Measurements from ENCODE around the gene MRPL33.
"Not testable (repeated sequence)": the region's sequence is repeated elsewhere in the genome, so short reads cannot be mapped to it uniquely, and the experiment has no call there.

MRPL33 gene

DNA sequence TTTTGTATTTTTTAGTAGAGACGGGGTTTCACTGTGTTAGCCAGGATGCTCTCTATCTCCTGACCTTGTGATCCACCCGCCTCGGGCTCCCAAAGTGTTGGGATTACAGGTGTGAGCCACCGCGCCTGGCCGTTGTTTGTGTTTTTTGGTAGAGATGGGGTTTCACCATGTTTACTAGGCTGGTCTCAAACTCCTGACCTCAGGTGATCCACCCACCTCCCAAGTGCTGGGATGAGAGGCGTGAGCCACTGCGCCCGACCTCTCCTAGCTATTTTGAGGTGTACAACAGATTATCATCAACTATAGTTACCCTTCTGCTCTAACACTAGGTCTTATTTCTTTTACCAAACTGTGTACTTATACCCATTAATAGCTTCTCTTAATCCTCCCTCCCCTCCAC is 28.9 kb upstream of the MRPL33 start:
- Histone ChIP-seq H3K9me3 (ENCODE audit: control insufficient read depth in 2 of 2, low read length in 2 of 2) (no peaks in the 10 kb centered on the region), H3K27me3 (ENCODE audit: control insufficient read depth in 1 of 2, insufficient read depth in 2 of 2, low read length in 2 of 2) (no peaks in the 10 kb centered on the region), H3K36me3 (ENCODE audit: control insufficient read depth in 2 of 2, insufficient read depth in 2 of 2, low read length in 2 of 2) (no peaks in the 10 kb centered on the region), H3K4me1 (ENCODE audit: control insufficient read depth, insufficient read depth, low read length) (peaks cover 2% of the 10 kb centered on the region), H3K4me3 (ENCODE audit: low read length in 2 of 2) (no peak overlapping the region), H3K27ac (ENCODE audit: low read length) (no peak overlapping the region), H3K9ac (ENCODE audit: low read length in 2 of 2) (no peak overlapping the region)

- H3K9ac ChIP-seq (ENCODE audit: low read length in 2 of 2); H3K27me3 ChIP-seq (ENCODE audit: control insufficient read depth in 1 of 2, insufficient read depth in 2 of 2, low read length in 2 of 2); H3K4me1 ChIP-seq (ENCODE audit: control insufficient read depth, insufficient read depth, low read length); H3K9me3 ChIP-seq (ENCODE audit: control insufficient read depth in 2 of 2, low read length in 2 of 2); H3K4me3 ChIP-seq (ENCODE audit: low read length in 2 of 2); H3K27ac ChIP-seq (ENCODE audit: low read length); H3K36me3 ChIP-seq (ENCODE audit: control insufficient read depth in 2 of 2, insufficient read depth in 2 of 2, low read length in 2 of 2): not testable (repeated sequence)
Observed at GRCh38 chr2:27745494-27745893, 26.0 kb upstream of the MRPL33 start.

GRCh38 chr2:27746325-27746724 is 25.2 kb upstream of the MRPL33 start:
- no peak overlapping the region for H3K27ac ChIP-seq (ENCODE audit: low read length)
- H3K9me3 ChIP-seq (ENCODE audit: control insufficient read depth in 2 of 2, low read length in 2 of 2): no peaks in the 10 kb centered on the region
- no peaks in the 10 kb centered on the region for H3K27me3 ChIP-seq (ENCODE audit: control insufficient read depth in 1 of 2, insufficient read depth in 2 of 2, low read length in 2 of 2)
- no peaks in the 10 kb centered on the region for H3K36me3 ChIP-seq (ENCODE audit: control insufficient read depth in 2 of 2, insufficient read depth in 2 of 2, low read length in 2 of 2)
- H3K4me3 ChIP-seq (ENCODE audit: low read length in 2 of 2): no peak overlapping the region
- no peak overlapping the region for H3K9ac ChIP-seq (ENCODE audit: low read length in 2 of 2)
- no peaks in the 10 kb centered on the region for H3K4me1 ChIP-seq (ENCODE audit: control insufficient read depth, insufficient read depth, low read length)

GRCh38 chr2:27747827-27748352 is 23.6 kb upstream of the MRPL33 start:
- Histone ChIP-seq H3K36me3 (ENCODE audit: control insufficient read depth in 2 of 2, insufficient read depth in 2 of 2, low read length in 2 of 2) (no peaks in the 10 kb centered on the region), H3K9ac (ENCODE audit: low read length in 2 of 2) (no peak overlapping the region)

GRCh38 chr2:27748803-27749554 is 22.5 kb upstream of the MRPL33 start:
- not testable (repeated sequence) for H3K27me3 ChIP-seq (ENCODE audit: control insufficient read depth in 1 of 2, insufficient read depth in 2 of 2, low read length in 2 of 2); H3K9me3 ChIP-seq (ENCODE audit: control insufficient read depth in 2 of 2, low read length in 2 of 2); H3K4me3 ChIP-seq (ENCODE audit: low read length in 2 of 2); H3K9ac ChIP-seq (ENCODE audit: low read length in 2 of 2); H3K4me1 ChIP-seq (ENCODE audit: control insufficient read depth, insufficient read depth, low read length); H3K27ac ChIP-seq (ENCODE audit: low read length); H3K36me3 ChIP-seq (ENCODE audit: control insufficient read depth in 2 of 2, insufficient read depth in 2 of 2, low read length in 2 of 2)

More at GRCh38 chr2:27747827-27748352, 23.6 kb upstream of the MRPL33 start:
- Histone ChIP-seq H3K27ac (ENCODE audit: low read length) (no peak overlapping the region), H3K9me3 (ENCODE audit: control insufficient read depth in 2 of 2, low read length in 2 of 2) (no peaks in the 10 kb centered on the region), H3K4me1 (ENCODE audit: control insufficient read depth, insufficient read depth, low read length) (no peaks in the 10 kb centered on the region), H3K27me3 (ENCODE audit: control insufficient read depth in 1 of 2, insufficient read depth in 2 of 2, low read length in 2 of 2) (no peaks in the 10 kb centered on the region), H3K4me3 (ENCODE audit: low read length in 2 of 2) (no peak overlapping the region)

DNA sequence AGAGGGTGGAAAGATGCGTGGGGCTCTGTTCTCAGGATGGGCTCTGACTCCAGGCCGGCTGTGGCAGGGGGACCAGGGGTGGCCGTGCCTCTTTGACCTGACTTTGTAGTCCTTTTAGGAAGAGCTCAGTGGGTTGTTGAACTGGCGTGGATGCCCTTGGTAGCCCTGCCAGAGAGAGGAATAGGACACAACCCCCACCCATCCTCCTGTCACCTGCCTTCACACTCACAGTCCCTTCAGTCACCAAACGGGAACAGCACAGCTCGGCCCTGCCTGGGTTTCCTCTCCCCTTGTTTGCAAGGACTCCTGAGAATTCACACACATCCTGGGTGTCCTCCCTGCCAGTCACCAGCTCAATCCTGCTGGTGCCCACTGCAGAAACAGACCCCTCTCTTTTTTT is 20.1 kb upstream of the MRPL33 start:
- no peak overlapping the region for H3K27ac ChIP-seq (ENCODE audit: low read length)

GRCh38 chr2:27752551-27753237 is 18.8 kb upstream of the MRPL33 start:
- Histone ChIP-seq H3K9ac (ENCODE audit: low read length in 2 of 2) (no peak overlapping the region), H3K4me1 (ENCODE audit: control insufficient read depth, insufficient read depth, low read length) (peaks cover 3% of the 10 kb centered on the region), H3K4me3 (ENCODE audit: low read length in 2 of 2) (no peak overlapping the region), H3K27me3 (ENCODE audit: control insufficient read depth in 1 of 2, insufficient read depth in 2 of 2, low read length in 2 of 2) (no peaks in the 10 kb centered on the region), H3K36me3 (ENCODE audit: control insufficient read depth in 2 of 2, insufficient read depth in 2 of 2, low read length in 2 of 2) (no peaks in the 10 kb centered on the region), H3K9me3 (ENCODE audit: control insufficient read depth in 2 of 2, low read length in 2 of 2) (no peaks in the 10 kb centered on the region), H3K27ac (ENCODE audit: low read length) (no peak overlapping the region)

More for the DNA sequence above, 20.1 kb upstream of the MRPL33 start:
- Histone ChIP-seq H3K36me3 (ENCODE audit: control insufficient read depth in 2 of 2, insufficient read depth in 2 of 2, low read length in 2 of 2) (no peaks in the 10 kb centered on the region), H3K4me1 (ENCODE audit: control insufficient read depth, insufficient read depth, low read length) (peaks cover 3% of the 10 kb centered on the region), H3K27me3 (ENCODE audit: control insufficient read depth in 1 of 2, insufficient read depth in 2 of 2, low read length in 2 of 2) (no peaks in the 10 kb centered on the region), H3K4me3 (ENCODE audit: low read length in 2 of 2) (no peak overlapping the region), H3K9me3 (ENCODE audit: control insufficient read depth in 2 of 2, low read length in 2 of 2) (no peaks in the 10 kb centered on the region), H3K9ac (ENCODE audit: low read length in 2 of 2) (no peak overlapping the region)

GRCh38 chr2:27754138-27754588 is 17.4 kb upstream of the MRPL33 start:
- Histone ChIP-seq H3K4me1 (ENCODE audit: control insufficient read depth, insufficient read depth, low read length) (peaks cover 3% of the 10 kb centered on the region), H3K27ac (ENCODE audit: low read length) (no peak overlapping the region), H3K4me3 (ENCODE audit: low read length in 2 of 2) (no peak overlapping the region), H3K9me3 (ENCODE audit: control insufficient read depth in 2 of 2, low read length in 2 of 2) (no peaks in the 10 kb centered on the region), H3K36me3 (ENCODE audit: control insufficient read depth in 2 of 2, insufficient read depth in 2 of 2, low read length in 2 of 2) (no peaks in the 10 kb centered on the region), H3K27me3 (ENCODE audit: control insufficient read depth in 1 of 2, insufficient read depth in 2 of 2, low read length in 2 of 2) (no peaks in the 10 kb centered on the region), H3K9ac (ENCODE audit: low read length in 2 of 2) (no peak overlapping the region)

DNA sequence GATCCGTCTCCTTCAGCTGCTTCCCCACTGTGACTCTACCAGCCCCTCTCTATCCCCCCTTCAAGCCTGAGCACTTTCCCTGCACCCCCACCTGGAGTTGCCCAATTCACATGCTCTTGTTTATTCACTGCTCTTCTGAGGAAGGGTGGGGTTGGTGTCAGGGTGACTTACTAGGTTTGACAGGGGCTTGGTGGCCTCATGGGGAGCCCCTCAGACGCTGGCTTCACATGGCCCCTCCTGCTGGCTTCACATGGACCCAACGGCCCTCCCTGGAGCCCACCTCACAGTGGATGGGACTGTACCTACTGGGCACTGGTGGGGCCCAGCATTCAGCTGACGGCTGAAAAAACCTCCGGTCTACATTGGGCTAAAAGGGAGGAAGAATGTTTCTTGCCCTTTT is 16.7 kb upstream of the MRPL33 start:
- Histone ChIP-seq H3K27me3 (ENCODE audit: control insufficient read depth in 1 of 2, insufficient read depth in 2 of 2, low read length in 2 of 2) (no peaks in the 10 kb centered on the region), H3K4me1 (ENCODE audit: control insufficient read depth, insufficient read depth, low read length) (peaks cover 3% of the 10 kb centered on the region), H3K9ac (ENCODE audit: low read length in 2 of 2) (no peak overlapping the region), H3K36me3 (ENCODE audit: control insufficient read depth in 2 of 2, insufficient read depth in 2 of 2, low read length in 2 of 2) (no peaks in the 10 kb centered on the region), H3K9me3 (ENCODE audit: control insufficient read depth in 2 of 2, low read length in 2 of 2) (no peaks in the 10 kb centered on the region), H3K4me3 (ENCODE audit: low read length in 2 of 2) (no peak overlapping the region), H3K27ac (ENCODE audit: low read length) (no peak overlapping the region)

- Histone ChIP-seq H3K27ac (ENCODE audit: low read length) (no peak overlapping the region), H3K9ac (ENCODE audit: low read length in 2 of 2) (no peak overlapping the region), H3K4me3 (ENCODE audit: low read length in 2 of 2) (no peak overlapping the region), H3K27me3 (ENCODE audit: control insufficient read depth in 1 of 2, insufficient read depth in 2 of 2, low read length in 2 of 2) (no peaks in the 10 kb centered on the region), H3K36me3 (ENCODE audit: control insufficient read depth in 2 of 2, insufficient read depth in 2 of 2, low read length in 2 of 2) (no peaks in the 10 kb centered on the region), H3K9me3 (ENCODE audit: control insufficient read depth in 2 of 2, low read length in 2 of 2) (no peaks in the 10 kb centered on the region), H3K4me1 (ENCODE audit: control insufficient read depth, insufficient read depth, low read length) (peaks cover 3% of the 10 kb centered on the region)
Observed at GRCh38 chr2:27756091-27756490, 15.4 kb upstream of the MRPL33 start.
